GM19395 (cell line): ENCODE measurements around the gene WNT3A.
"Not testable (repeated sequence)": the region's sequence is repeated elsewhere in the genome, so short reads cannot be mapped to it uniquely, and the experiment has no call there.

Experiments
- ATAC-seq: cut with Tn5 transposase; IDR thresholded peaks from one replicate; pipeline ENCODE4 v1.9.1; 2021; ENCODE audit warnings: mild to moderate bottlenecking, moderate library complexity; ENCODE audit not compliant: unreplicated experiment

Gene WNT3A

GRCh38 chr1:228010921-228011320 is 4.1 kb downstream of the WNT3A start:
- ATAC-seq: no peak

GRCh38 chr1:228011721-228012311 is 5.0 kb downstream of the WNT3A start:
- ATAC-seq: no peak

- no peak for ATAC-seq
Measured at GRCh38 chr1:228012555-228012954, 5.8 kb downstream of the WNT3A start.

GRCh38 chr1:228013131-228013934 is 6.5 kb downstream of the WNT3A start:
- no peak for ATAC-seq

GRCh38 chr1:228013935-228014930 is 7.4 kb downstream of the WNT3A start:
- ATAC-seq: no peak

GRCh38 chr1:228015276-228016180 is 8.7 kb downstream of the WNT3A start:
- ATAC-seq: no peak

- ATAC-seq: no peak
Measured at GRCh38 chr1:228016181-228016510, 9.3 kb downstream of the WNT3A start.

GRCh38 chr1:228016653-228017355 is 10.0 kb downstream of the WNT3A start:
- ATAC-seq: no peak

- no peak for ATAC-seq
Measured at GRCh38 chr1:228017356-228018124, 10.7 kb downstream of the WNT3A start.

- ATAC-seq: no peak
Measured at GRCh38 chr1:228018125-228018398, 11.3 kb downstream of the WNT3A start.

GRCh38 chr1:228018961-228019721 is 12.3 kb downstream of the WNT3A start:
- ATAC-seq: no peak

- not testable (repeated sequence) for ATAC-seq
Measured at GRCh38 chr1:228019722-228020083, 12.9 kb downstream of the WNT3A start.

- ATAC-seq: no peak
Measured at GRCh38 chr1:228020686-228021354, 14.0 kb downstream of the WNT3A start.

GRCh38 chr1:228021355-228022030 is 14.7 kb downstream of the WNT3A start:
- ATAC-seq: no peak

- ATAC-seq: no peak
Measured at GRCh38 chr1:228022571-228023293, 15.9 kb downstream of the WNT3A start.

- no peak for ATAC-seq
Measured at GRCh38 chr1:228023294-228023639, 16.5 kb downstream of the WNT3A start.

- no peak for ATAC-seq
Measured at GRCh38 chr1:228029281-228029680, 22.5 kb downstream of the WNT3A start.
